Effector memory CD8-positive, alpha-beta T cell (primary cell): Measurements from ENCODE around the gene ISYNA1.

Source experiments
- ATAC-seq: fragments of 150-1000 bp; cut with Tn5 transposase; replicated peaks from 2 replicates; pipeline ENCODE4 v1.10.0; 2021; ENCODE audit warnings: mild to moderate bottlenecking, moderate library complexity
- DNase-seq, 3 experiments: peaks; one replicate each; pipeline ENCODE4 v3.0.0; 2021
- H3K27ac Mint-ChIP-seq, 2 donors: one replicate each; pipeline ENCODE4 v1.8.0; 2022; ENCODE audit warnings: mild to moderate bottlenecking in 2 of 2, mixed read lengths in 2 of 2, moderate library complexity in 2 of 2
- H3K27me3 Mint-ChIP-seq, 2 donors: one replicate each; pipeline ENCODE4 v1.8.0; 2022; ENCODE audit warnings: mixed read lengths in 2 of 2
- H3K36me3 Mint-ChIP-seq: one replicate; pipeline ENCODE4 v1.8.0; 2022; ENCODE audit warnings: mild to moderate bottlenecking, moderate library complexity, mixed read lengths; ENCODE audit not compliant: insufficient read depth
- H3K4me1 Mint-ChIP-seq, 2 donors: one replicate each; pipeline ENCODE4 v1.8.0; 2022; ENCODE audit warnings: low read depth in 2 of 2, mixed read lengths in 2 of 2
- H3K4me3 Mint-ChIP-seq, 2 donors: one replicate each; pipeline ENCODE4 v1.8.0; 2022; ENCODE audit warnings: mild to moderate bottlenecking in 2 of 2, mixed read lengths in 2 of 2, moderate library complexity in 2 of 2
- H3K9me3 Mint-ChIP-seq, 2 donors: one replicate each; pipeline ENCODE4 v1.8.0; 2022; ENCODE audit warnings: mixed read lengths in 2 of 2

The ISYNA1 gene

GRCh38 chr19:18445262-18445948, 7.5 kb upstream of the ISYNA1 start:
- ATAC-seq (no peak), DNase-seq (no peak)
- Mint-ChIP-seq H3K4me1 (peaks cover 19 to 26% of the 10 kb centered on the region in 2 donors), H3K27ac (no peak overlapping the region), H3K27me3 (no peaks in the 10 kb centered on the region), H3K36me3 (peaks cover 94% of the 10 kb centered on the region), H3K4me3 (no peak overlapping the region), H3K9me3 (peaks cover 7 to 9% of the 10 kb centered on the region in 2 donors)

GRCh38 chr19:18444513-18444912, 6.6 kb upstream of the ISYNA1 start:
- peaks cover 25 to 29% of the 10 kb centered on the region in 2 donors for H3K4me1 Mint-ChIP-seq
- no peak overlapping the region for H3K27ac Mint-ChIP-seq
- DNase-seq (no peak), ATAC-seq (no peak)
- H3K36me3 Mint-ChIP-seq, result peaks cover 92% of the 10 kb centered on the region
- peaks cover 7 to 9% of the 10 kb centered on the region in 2 donors for H3K9me3 Mint-ChIP-seq
- no peak overlapping the region for H3K4me3 Mint-ChIP-seq
- no peaks in the 10 kb centered on the region for H3K27me3 Mint-ChIP-seq

GRCh38 chr19:18443831-18444230, 5.9 kb upstream of the ISYNA1 start:
- Mint-ChIP-seq H3K27me3 (no peaks in the 10 kb centered on the region), H3K9me3 (peaks cover 7 to 9% of the 10 kb centered on the region in 2 donors), H3K4me1 (peaks cover 27 to 29% of the 10 kb centered on the region in 2 donors), H3K36me3 (peaks cover 89% of the 10 kb centered on the region), H3K4me3 (no peak overlapping the region), H3K27ac (peak overlapping the region in 1 of 2 donors; percentile 79)
- ATAC-seq, result no peak
- no peak for DNase-seq

GRCh38 chr19:18443406-18443805, 5.5 kb upstream of the ISYNA1 start:
- no peak overlapping the region for H3K4me3 Mint-ChIP-seq
- H3K4me1 Mint-ChIP-seq, result peaks cover 27 to 33% of the 10 kb centered on the region in 2 donors
- H3K27me3 Mint-ChIP-seq, result no peaks in the 10 kb centered on the region
- ATAC-seq (no peak), DNase-seq (no peak)
- H3K27ac Mint-ChIP-seq, result peak overlapping the region in 1 of 2 donors; percentile 79
- peaks cover 87% of the 10 kb centered on the region for H3K36me3 Mint-ChIP-seq
- H3K9me3 Mint-ChIP-seq, result peaks cover 7 to 9% of the 10 kb centered on the region in 2 donors

- peaks cover 7 to 9% of the 10 kb centered on the region in 2 donors for H3K9me3 Mint-ChIP-seq
- peak overlapping the region; percentile 85 to 89 for H3K27ac Mint-ChIP-seq
- peaks cover 27 to 31% of the 10 kb centered on the region in 2 donors for H3K4me1 Mint-ChIP-seq
- peaks cover 87% of the 10 kb centered on the region for H3K36me3 Mint-ChIP-seq
- no peaks in the 10 kb centered on the region for H3K27me3 Mint-ChIP-seq
- DNase-seq, result no peak
- H3K4me3 Mint-ChIP-seq, result peak overlapping the region in 1 of 2 donors; percentile 7
- ATAC-seq, result no peak
These were observed 5.0 kb upstream of the ISYNA1 start for GRCh38 chr19:18442941-18443340.

DNA sequence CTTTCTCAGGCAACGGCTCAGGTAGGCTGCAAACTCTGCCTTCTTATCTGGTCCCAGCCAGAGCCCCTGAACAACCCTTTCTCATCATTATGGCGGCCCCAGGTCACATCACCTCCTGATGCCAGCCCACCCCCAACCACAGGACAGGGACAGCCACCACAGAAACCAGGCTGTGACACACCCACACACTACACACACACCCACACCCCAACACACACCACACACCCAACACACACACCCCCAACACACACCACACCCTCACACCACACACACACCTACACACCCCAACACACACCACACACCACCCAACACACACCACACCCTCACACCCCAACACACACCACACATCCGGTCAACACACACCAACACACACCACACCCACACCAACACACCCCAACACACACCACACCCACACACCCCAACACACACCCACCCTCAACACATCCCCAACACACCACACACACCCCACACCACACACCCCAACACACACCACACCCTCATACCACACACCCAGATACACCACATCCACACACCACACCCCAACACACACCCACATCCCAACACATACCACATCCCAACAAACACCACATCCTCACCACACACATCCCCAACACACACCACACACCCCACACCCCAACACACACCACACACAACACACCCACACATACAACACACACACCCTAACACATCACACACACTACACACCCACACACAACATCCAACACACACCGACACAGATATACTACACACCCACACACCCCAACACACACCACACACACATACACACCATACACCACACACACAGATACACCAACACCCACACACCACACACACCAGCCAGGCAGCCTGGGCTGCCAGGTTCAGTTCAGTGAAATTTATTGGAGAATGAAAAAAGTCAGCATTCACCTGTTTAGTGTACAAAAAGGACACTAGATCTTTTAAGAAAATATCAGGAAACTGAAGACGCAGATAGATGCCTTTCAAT, 4.2 kb upstream of the ISYNA1 start:
- Mint-ChIP-seq H3K4me1 (peaks cover 27 to 31% of the 10 kb centered on the region in 2 donors), H3K4me3 (peak overlapping the region; percentile 33 to 64), H3K27ac (peak overlapping the region; percentile 85 to 89), H3K36me3 (peaks cover 86% of the 10 kb centered on the region), H3K9me3 (peaks cover 7 to 9% of the 10 kb centered on the region in 2 donors), H3K27me3 (no peaks in the 10 kb centered on the region)
- DNase-seq, result peak; percentile 48 to 58 (median 56)
- ATAC-seq, result peak; percentile 50

DNA sequence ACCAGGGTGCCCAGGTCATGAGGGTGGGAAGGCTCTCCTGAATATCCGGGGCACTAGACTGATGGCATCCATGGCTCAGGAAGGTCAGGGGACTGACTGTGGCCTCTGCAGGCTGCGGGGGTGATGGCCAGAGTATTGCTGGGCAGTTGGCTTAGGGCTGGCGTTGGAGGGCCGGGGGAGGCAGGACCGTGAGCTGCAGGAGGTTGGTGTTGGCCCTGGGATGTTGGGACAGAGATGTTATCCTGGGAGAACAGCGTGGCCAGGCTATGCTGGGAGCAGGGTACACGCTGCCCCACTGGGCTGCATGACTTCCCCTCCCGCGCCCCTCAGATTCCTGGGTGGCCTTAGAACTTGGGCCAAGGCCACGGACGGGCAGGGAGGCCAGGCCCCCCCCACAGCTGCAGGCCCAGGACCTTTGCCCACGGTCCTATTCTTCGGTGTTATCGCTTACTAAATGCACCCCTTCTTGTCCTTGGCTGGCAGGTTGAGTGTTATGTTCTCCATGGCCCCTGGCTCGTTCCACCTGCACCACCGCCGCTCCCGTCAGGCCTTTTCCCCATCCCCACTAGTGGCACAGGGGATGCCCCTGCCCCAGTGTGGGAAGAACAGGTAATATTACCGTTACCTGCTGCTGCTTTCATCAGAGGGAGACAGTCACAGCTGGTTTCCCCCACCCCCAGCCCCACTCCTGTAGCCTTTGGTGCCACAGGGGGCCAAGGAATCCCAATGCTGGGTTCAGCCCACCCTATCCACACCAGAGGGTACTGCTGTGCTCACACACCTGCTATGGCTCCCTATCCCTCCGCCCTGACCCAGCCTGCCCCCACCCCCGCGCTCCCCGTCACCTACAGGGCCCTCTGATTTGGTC, 3.2 kb upstream of the ISYNA1 start:
- H3K4me3 Mint-ChIP-seq, result no peak overlapping the region
- no peak for DNase-seq
- peaks cover 7 to 9% of the 10 kb centered on the region in 2 donors for H3K9me3 Mint-ChIP-seq
- H3K4me1 Mint-ChIP-seq, result peaks cover 27 to 35% of the 10 kb centered on the region in 2 donors
- H3K36me3 Mint-ChIP-seq, result peaks cover 84% of the 10 kb centered on the region
- no peaks in the 10 kb centered on the region for H3K27me3 Mint-ChIP-seq
- H3K27ac Mint-ChIP-seq, result peak overlapping the region; percentile 89 to 92
- peak; percentile 0 for ATAC-seq

DNA sequence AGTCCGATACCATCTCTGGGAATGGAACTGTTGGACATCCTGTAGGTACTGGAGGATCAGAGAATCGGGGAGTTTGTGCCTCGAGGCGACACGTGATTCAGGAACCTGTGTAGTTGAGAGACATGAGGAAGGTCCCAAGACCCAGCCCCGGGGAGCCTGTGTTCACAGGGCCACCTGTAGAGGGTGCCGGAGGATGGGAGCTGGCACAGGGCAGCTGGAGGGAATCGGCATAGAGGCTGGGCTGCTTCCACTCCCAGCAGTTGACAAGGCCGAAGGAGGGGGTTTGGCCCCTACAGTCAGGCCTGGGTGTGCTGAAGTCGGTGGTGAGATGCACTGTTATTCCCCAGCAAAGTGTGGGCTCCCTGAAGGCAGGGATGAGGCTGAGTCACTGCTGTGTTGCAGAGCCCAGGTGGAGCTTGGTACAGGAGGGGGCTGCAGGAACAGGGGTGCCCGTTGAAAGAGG, 2.5 kb upstream of the ISYNA1 start:
- Mint-ChIP-seq H3K9me3 (peaks cover 7 to 9% of the 10 kb centered on the region in 2 donors), H3K36me3 (peaks cover 83% of the 10 kb centered on the region), H3K27me3 (no peaks in the 10 kb centered on the region), H3K27ac (peak overlapping the region; percentile 41 to 92), H3K4me1 (peaks cover 27 to 39% of the 10 kb centered on the region in 2 donors), H3K4me3 (no peak overlapping the region)
- DNase-seq (no peak), ATAC-seq (peak; percentile 6)

DNA sequence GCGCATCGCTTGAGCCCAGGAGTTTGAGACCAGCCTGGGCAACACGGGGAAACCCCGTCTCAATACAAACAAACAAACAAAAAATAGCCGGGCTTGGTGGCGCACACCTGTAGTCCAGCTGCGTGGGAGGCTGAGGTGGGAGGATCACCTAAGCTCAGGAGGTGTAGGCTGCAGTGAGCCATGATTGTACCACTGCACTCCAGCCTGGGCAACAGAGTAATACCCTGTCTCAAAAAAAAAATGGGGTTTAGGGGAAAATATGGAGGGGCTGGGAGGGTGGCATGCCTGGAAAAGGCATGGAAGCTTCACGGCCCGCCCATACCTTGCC, 1.9 kb upstream of the ISYNA1 start:
- DNase-seq, result no peak
- Mint-ChIP-seq H3K4me1 (peaks cover 27 to 40% of the 10 kb centered on the region in 2 donors), H3K4me3 (peak overlapping the region in 1 of 2 donors; percentile 76), H3K9me3 (peaks cover 7 to 9% of the 10 kb centered on the region in 2 donors), H3K36me3 (peaks cover 80% of the 10 kb centered on the region), H3K27me3 (no peaks in the 10 kb centered on the region), H3K27ac (peak overlapping the region in 1 of 2 donors; percentile 92)
- ATAC-seq, result no peak

DNA sequence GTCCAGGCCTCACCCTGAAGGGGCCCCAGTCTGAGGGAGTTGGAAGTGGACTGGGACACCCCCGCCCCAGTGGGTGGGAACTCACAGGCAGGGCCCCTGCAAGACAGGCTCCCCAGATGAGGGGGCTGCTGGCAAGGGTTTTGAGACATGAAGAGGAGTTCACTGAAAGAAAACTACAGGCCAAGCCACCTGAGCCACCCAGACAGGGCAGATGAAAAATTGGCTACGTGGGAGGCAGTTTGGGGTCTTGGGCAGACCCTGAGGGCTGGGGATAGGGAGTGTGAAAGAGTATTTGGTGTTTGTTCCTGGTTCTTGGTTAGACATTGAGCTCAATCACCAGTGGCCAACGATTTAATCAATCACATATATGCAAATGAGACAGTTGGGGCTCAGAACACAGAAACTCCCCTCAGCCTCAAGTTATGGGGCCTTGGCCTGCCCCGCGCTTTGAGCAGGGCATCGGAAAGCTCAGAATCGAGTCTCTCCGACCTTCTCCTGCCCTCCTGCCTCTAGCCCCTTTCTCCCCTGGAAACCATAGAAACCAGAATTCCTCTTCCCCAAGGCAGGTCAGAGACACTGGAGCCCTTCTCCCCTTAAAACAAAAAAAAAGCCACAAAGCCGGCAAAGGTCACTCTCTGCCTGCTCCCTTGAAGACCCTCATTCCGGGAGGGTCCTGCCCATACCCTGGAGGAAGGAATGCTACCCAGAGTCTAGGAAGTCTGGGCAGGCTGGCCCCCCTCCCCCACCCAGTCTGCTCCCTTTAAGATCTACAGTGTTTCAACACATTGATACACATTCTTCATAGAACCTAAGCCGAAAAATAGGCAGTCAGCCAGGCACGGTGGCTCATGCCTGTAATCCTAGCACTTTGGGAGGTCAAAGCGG, 1.3 kb upstream of the ISYNA1 start:
- Mint-ChIP-seq H3K9me3 (peaks cover 7 to 9% of the 10 kb centered on the region in 2 donors), H3K36me3 (peaks cover 80% of the 10 kb centered on the region), H3K4me3 (peak overlapping the region in 1 of 2 donors; percentile 76), H3K4me1 (peaks cover 27 to 40% of the 10 kb centered on the region in 2 donors), H3K27me3 (no peaks in the 10 kb centered on the region), H3K27ac (peak overlapping the region; percentile 35 to 92)
- ATAC-seq (no peak), DNase-seq (peak in 1 of 3 experiments; percentile 17)

- DNase-seq (peak in 1 of 3 experiments; percentile 17), ATAC-seq (no peak)
- H3K36me3 Mint-ChIP-seq, result peaks cover 75% of the 10 kb centered on the region
- peak overlapping the region; percentile 31 to 76 for H3K4me3 Mint-ChIP-seq
- no peaks in the 10 kb centered on the region for H3K27me3 Mint-ChIP-seq
- H3K27ac Mint-ChIP-seq, result peak overlapping the region; percentile 35 to 92
- H3K4me1 Mint-ChIP-seq, result peaks cover 29 to 39% of the 10 kb centered on the region in 2 donors
- H3K9me3 Mint-ChIP-seq, result peaks cover 7 to 9% of the 10 kb centered on the region in 2 donors
These were observed 545 bp upstream of the ISYNA1 start for GRCh38 chr19:18438331-18439024.
